SK-N-SH treated with all-trans-retinoic acid at 6 μM for 48 hours (cell line): ENCODE results near the gene FTCDNL1.

Experiments
- ATAC-seq: fragments of 200-7000 bp; cut with Tn5 transposase; 3 replicates; pipeline ENCODE4 v1.9.1; 2020; ENCODE audit warnings: mild to moderate bottlenecking, moderate library complexity
- ARNTL ChIP-seq: fragments of 450-650 bp; formaldehyde crosslinking; IDR thresholded peaks from 2 replicates; pipeline ENCODE4 v1.5.0; 2020; ENCODE audit warnings: low read depth, mild to moderate bottlenecking, moderate library complexity, borderline replicate concordance
- BACH2 ChIP-seq: fragments of 250-450 bp; sonication (Bioruptor Pico); IDR thresholded peaks from 2 replicates; pipeline ENCODE4 v1.9.0; 2021; ENCODE audit warnings: mild to moderate bottlenecking, borderline replicate concordance
- CSDC2 ChIP-seq: fragments of 250-450 bp; sonication (Bioruptor Pico); IDR thresholded peaks from 2 replicates; pipeline ENCODE4 v1.5.0; 2020; ENCODE audit warnings: mild to moderate bottlenecking, moderate library complexity
- GLIS3 ChIP-seq: fragments of 250-450 bp; sonication (Bioruptor Pico); IDR thresholded peaks from 2 replicates; pipeline ENCODE4 v1.5.0; 2020; ENCODE audit warnings: mild to moderate bottlenecking, moderate library complexity
- ISL1 ChIP-seq: fragments of 250-450 bp; sonication (Bioruptor Pico); IDR thresholded peaks from 2 replicates; pipeline ENCODE4 v2.1.2; 2022; ENCODE audit warnings: mild to moderate bottlenecking, moderate library complexity
- POU6F1 ChIP-seq: fragments of 250-450 bp; sonication (Bioruptor Pico); IDR thresholded peaks from 2 replicates; pipeline ENCODE4 v1.8.0; 2021; ENCODE audit warnings: low read depth, mild to moderate bottlenecking, moderate library complexity, borderline replicate concordance
- PPARA ChIP-seq: fragments of 250-450 bp; sonication (Bioruptor Pico); IDR thresholded peaks from 2 replicates; pipeline ENCODE4 v1.5.0; 2020; ENCODE audit warnings: mild to moderate bottlenecking, borderline replicate concordance
- RARB ChIP-seq: fragments of 250-450 bp; sonication (Bioruptor Pico); IDR thresholded peaks from 2 replicates; pipeline ENCODE4 v1.8.0; 2021; ENCODE audit warnings: mild to moderate bottlenecking, moderate library complexity
- SNAI2 ChIP-seq: fragments of 250-450 bp; sonication (Bioruptor Pico); IDR thresholded peaks from 2 replicates; pipeline ENCODE4 v1.5.0; 2020; ENCODE audit warnings: mild to moderate bottlenecking, moderate library complexity
- TOX ChIP-seq: fragments of 250-450 bp; sonication (Bioruptor Pico); IDR thresholded peaks from 2 replicates; pipeline ENCODE4 v1.8.0; 2021; ENCODE audit warnings: mild to moderate bottlenecking, moderate library complexity, borderline replicate concordance
- ZC3H10 ChIP-seq: fragments of 250-450 bp; sonication (Bioruptor Pico); IDR thresholded peaks from 2 replicates; pipeline ENCODE4 v1.5.1; 2021; ENCODE audit warnings: mild to moderate bottlenecking, moderate library complexity
- ZFP3 ChIP-seq: fragments of 250-450 bp; sonication (Bioruptor Pico); IDR thresholded peaks from 2 replicates; pipeline ENCODE4 v1.5.0; 2020; ENCODE audit warnings: mild to moderate bottlenecking, moderate library complexity
- ZNF565 ChIP-seq: fragments of 450-650 bp; formaldehyde crosslinking; conservative IDR thresholded peaks from 2 replicates; pipeline ENCODE4 v1.5.0; 2020; ENCODE audit warnings: low read depth, mild to moderate bottlenecking, moderate library complexity
- ZNF8 ChIP-seq: fragments of 450-650 bp; formaldehyde crosslinking; IDR thresholded peaks from 2 replicates; pipeline ENCODE4 v1.5.0; 2020; ENCODE audit warnings: mild to moderate bottlenecking, moderate library complexity
- TF ChIP-seq, protein P1 (sequence below): fragments of 250-450 bp; sonication (Bioruptor Pico); IDR thresholded peaks from 2 replicates; pipeline ENCODE4 v1.5.1; 2021; ENCODE audit warnings: mild to moderate bottlenecking, moderate library complexity
- TF ChIP-seq, protein P2 (sequence below): fragments of 250-450 bp; sonication (Bioruptor Pico); IDR thresholded peaks from 2 replicates; pipeline ENCODE4 v1.8.0; 2020; ENCODE audit warnings: mild to moderate bottlenecking, moderate library complexity, borderline replicate concordance
- TF ChIP-seq, protein P3 (sequence below): fragments of 250-450 bp; sonication (Bioruptor Pico); IDR thresholded peaks from 2 replicates; pipeline ENCODE4 v1.5.0; 2020; ENCODE audit warnings: mild to moderate bottlenecking, moderate library complexity
- TF ChIP-seq, protein P4 (sequence below): fragments of 250-450 bp; sonication (Bioruptor Pico); IDR thresholded peaks from 2 replicates; pipeline ENCODE4 v1.5.1; 2020; ENCODE audit warnings: low read depth, mild to moderate bottlenecking, moderate library complexity

The FTCDNL1 gene

GRCh38 chr2:199740111-199740428, 110.9 kb downstream of the FTCDNL1 start:
- TF ChIP-seq RARB (CRISPR knock-in tag) (no peak), GLIS3 (CRISPR knock-in tag) (no peak), BACH2 (CRISPR knock-in tag) (no peak), PPARA (no peak), SNAI2 (CRISPR knock-in tag) (no peak), ZNF565 (CRISPR knock-in tag) (no peak), ISL1 (CRISPR knock-in tag) (no peak), ARNTL (no peak), ZC3H10 (CRISPR knock-in tag) (no peak), ZFP3 (CRISPR knock-in tag) (no peak), TOX (CRISPR knock-in tag) (no peak), CSDC2 (CRISPR knock-in tag) (no peak)
- TF ChIP-seq, protein P1, sequence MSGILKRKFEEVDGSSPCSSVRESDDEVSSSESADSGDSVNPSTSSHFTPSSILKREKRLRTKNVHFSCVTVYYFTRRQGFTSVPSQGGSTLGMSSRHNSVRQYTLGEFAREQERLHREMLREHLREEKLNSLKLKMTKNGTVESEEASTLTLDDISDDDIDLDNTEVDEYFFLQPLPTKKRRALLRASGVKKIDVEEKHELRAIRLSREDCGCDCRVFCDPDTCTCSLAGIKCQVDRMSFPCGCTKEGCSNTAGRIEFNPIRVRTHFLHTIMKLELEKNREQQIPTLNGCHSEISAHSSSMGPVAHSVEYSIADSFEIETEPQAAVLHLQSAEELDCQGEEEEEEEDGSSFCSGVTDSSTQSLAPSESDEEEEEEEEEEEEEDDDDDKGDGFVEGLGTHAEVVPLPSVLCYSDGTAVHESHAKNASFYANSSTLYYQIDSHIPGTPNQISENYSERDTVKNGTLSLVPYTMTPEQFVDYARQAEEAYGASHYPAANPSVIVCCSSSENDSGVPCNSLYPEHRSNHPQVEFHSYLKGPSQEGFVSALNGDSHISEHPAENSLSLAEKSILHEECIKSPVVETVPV (CRISPR knock-in tag) = no peak
- TF ChIP-seq, protein P2, sequence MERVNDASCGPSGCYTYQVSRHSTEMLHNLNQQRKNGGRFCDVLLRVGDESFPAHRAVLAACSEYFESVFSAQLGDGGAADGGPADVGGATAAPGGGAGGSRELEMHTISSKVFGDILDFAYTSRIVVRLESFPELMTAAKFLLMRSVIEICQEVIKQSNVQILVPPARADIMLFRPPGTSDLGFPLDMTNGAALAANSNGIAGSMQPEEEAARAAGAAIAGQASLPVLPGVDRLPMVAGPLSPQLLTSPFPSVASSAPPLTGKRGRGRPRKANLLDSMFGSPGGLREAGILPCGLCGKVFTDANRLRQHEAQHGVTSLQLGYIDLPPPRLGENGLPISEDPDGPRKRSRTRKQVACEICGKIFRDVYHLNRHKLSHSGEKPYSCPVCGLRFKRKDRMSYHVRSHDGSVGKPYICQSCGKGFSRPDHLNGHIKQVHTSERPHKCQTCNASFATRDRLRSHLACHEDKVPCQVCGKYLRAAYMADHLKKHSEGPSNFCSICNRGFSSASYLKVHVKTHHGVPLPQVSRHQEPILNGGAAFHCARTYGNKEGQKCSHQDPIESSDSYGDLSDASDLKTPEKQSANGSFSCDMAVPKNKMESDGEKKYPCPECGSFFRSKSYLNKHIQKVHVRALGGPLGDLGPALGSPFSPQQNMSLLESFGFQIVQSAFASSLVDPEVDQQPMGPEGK (CRISPR knock-in tag) = no peak
- TF ChIP-seq, protein P3, sequence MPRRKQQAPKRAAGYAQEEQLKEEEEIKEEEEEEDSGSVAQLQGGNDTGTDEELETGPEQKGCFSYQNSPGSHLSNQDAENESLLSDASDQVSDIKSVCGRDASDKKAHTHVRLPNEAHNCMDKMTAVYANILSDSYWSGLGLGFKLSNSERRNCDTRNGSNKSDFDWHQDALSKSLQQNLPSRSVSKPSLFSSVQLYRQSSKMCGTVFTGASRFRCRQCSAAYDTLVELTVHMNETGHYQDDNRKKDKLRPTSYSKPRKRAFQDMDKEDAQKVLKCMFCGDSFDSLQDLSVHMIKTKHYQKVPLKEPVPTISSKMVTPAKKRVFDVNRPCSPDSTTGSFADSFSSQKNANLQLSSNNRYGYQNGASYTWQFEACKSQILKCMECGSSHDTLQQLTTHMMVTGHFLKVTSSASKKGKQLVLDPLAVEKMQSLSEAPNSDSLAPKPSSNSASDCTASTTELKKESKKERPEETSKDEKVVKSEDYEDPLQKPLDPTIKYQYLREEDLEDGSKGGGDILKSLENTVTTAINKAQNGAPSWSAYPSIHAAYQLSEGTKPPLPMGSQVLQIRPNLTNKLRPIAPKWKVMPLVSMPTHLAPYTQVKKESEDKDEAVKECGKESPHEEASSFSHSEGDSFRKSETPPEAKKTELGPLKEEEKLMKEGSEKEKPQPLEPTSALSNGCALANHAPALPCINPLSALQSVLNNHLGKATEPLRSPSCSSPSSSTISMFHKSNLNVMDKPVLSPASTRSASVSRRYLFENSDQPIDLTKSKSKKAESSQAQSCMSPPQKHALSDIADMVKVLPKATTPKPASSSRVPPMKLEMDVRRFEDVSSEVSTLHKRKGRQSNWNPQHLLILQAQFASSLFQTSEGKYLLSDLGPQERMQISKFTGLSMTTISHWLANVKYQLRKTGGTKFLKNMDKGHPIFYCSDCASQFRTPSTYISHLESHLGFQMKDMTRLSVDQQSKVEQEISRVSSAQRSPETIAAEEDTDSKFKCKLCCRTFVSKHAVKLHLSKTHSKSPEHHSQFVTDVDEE (CRISPR knock-in tag) = no peak
- TF ChIP-seq, protein P4, sequence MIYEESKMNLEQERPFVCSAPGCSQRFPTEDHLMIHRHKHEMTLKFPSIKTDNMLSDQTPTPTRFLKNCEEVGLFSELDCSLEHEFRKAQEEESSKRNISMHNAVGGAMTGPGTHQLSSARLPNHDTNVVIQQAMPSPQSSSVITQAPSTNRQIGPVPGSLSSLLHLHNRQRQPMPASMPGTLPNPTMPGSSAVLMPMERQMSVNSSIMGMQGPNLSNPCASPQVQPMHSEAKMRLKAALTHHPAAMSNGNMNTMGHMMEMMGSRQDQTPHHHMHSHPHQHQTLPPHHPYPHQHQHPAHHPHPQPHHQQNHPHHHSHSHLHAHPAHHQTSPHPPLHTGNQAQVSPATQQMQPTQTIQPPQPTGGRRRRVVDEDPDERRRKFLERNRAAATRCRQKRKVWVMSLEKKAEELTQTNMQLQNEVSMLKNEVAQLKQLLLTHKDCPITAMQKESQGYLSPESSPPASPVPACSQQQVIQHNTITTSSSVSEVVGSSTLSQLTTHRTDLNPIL (CRISPR knock-in tag) = no peak
- TF ChIP-seq, all 23 proteins: peak for 0
- peak; percentile 44 for ATAC-seq

DNA sequence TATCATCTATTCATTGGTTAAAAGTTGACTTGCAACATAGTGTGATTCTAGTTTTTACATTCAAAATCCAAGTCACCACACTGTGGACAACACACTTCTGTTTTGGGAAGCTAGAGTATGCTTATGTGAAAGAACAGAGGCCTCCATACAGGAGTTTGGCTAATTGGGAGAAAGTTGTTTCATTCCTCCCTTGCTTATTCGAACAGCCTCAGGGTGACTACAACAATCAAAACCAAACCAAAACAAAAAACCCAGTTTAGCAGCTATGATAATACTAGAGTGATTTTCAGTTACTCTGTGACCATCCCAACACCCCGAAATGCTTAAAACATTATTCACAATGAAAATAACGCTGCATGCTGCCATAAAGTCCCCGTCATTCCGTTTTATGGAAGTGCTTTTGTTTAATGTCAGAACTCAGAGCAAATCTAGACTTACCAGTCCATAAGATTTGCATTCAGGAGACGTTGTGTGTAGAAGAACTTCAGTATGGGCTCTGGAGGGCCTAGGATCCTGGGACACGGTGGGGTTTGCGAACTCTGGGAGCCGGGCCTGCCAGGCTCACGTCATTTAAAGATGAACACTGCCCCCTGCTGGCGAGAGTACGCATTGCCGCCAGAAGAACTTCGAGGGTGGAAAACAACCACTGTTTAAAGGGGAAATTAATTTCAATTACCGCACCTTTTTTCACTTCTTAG, 111.4 kb downstream of the FTCDNL1 start:
- ATAC-seq = peak; percentile 87
- TF ChIP-seq RARB (CRISPR knock-in tag) (no peak), ZFP3 (CRISPR knock-in tag) (no peak), ZNF8 (no peak), POU6F1 (no peak), ZNF565 (CRISPR knock-in tag) (no peak)
- TF ChIP-seq, protein P3 (CRISPR knock-in tag) = no peak
- TF ChIP-seq, protein P4 (CRISPR knock-in tag) = no peak
